ENCODE measurements around the gene MBD4. TPM values are rescaled to one million over a fixed set of nuclear protein-coding genes. Genes with fewer than 3 reads are reported as not detected.
A peak's percentile ranks its signal among the peaks of the same experiment; 100 is the strongest.
"Not testable (repeated sequence)": the region's sequence is repeated elsewhere in the genome, so short reads cannot be mapped to it uniquely, and the experiment has no call there.

The MBD4 gene
- total RNA-seq = 12.3 and 23.9 TPM in 2 replicates

DNA sequence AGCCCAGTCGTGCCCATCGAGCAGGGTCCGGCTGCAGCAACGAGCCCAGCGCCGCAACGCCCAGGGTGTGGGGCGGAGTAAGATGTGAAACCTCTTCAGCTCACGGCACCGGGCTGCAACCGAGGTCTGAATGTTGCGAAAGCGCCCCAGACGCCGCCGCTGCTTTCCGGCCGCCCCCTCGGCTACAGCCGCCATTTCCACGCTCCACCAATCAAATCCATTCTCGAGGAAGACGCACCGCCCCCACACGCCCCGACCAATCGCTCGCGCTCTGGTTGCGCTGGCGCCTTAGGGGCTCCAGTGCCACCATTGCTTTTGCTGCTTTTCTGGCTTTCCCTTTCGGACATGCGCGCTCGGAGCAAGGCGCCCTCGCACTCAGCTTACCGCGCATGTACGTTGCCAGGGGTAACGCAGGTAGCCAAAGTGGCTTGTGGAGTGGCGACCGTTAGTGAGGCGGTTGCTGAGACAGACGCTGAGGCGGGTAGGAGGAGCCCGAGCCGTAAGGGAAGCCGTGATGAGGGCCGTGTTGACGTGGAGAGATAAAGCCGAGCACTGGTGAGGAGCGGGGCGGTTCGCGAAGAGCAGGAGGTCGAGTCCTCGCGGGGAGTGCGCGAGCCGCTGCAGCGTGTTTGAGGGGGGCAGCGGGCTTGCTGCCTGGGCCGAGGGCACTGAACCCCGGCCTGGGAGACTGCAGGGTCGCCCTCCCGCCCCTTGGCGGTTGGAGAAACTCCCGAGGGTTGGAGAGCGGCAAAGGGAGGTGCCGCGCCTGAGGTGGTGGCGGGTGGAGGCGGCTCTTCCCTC, at the start of gene MBD4, which contains the start of gene IFT122:
Gene MBD4, minus strand, starts transcription at position 132 of the 801 bp plus-strand sequence. Its CDS starts 115 bp downstream, at position 17.
Gene IFT122, plus strand, starts transcription at position 408 of the 801 bp plus-strand sequence. Its CDS starts 107 bp downstream, at position 515.
- Histone ChIP-seq H3K27me3 (ENCODE audit: control insufficient read depth, insufficient read depth, low read length) (no peaks in the 10 kb centered on the region), H3K36me3 (ENCODE audit: control insufficient read depth, insufficient read depth, low read length) (no peaks in the 10 kb centered on the region), H3K4me3 (ENCODE audit: low read depth, low read length) (peak within 1 kb of the TSS; percentile 98)
- DNase-seq (ENCODE audit: low read depth) = peak; percentile 98
- TF ChIP-seq, protein P1, sequence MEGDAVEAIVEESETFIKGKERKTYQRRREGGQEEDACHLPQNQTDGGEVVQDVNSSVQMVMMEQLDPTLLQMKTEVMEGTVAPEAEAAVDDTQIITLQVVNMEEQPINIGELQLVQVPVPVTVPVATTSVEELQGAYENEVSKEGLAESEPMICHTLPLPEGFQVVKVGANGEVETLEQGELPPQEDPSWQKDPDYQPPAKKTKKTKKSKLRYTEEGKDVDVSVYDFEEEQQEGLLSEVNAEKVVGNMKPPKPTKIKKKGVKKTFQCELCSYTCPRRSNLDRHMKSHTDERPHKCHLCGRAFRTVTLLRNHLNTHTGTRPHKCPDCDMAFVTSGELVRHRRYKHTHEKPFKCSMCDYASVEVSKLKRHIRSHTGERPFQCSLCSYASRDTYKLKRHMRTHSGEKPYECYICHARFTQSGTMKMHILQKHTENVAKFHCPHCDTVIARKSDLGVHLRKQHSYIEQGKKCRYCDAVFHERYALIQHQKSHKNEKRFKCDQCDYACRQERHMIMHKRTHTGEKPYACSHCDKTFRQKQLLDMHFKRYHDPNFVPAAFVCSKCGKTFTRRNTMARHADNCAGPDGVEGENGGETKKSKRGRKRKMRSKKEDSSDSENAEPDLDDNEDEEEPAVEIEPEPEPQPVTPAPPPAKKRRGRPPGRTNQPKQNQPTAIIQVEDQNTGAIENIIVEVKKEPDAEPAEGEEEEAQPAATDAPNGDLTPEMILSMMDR (IDR thresholded peaks at IDR 0.05; ENCODE audit: insufficient read depth, low read length, poor library complexity, severe bottlenecking) = no peak

- not testable (repeated sequence) for H3K4me3 ChIP-seq (ENCODE audit: low read depth, low read length); H3K27me3 ChIP-seq (ENCODE audit: control insufficient read depth, insufficient read depth, low read length); DNase-seq (ENCODE audit: low read depth); H3K36me3 ChIP-seq (ENCODE audit: control insufficient read depth, insufficient read depth, low read length)
Observed at GRCh38 chr3:129489258-129489657, 49.5 kb upstream of the MBD4 start.

- not testable (repeated sequence) for H3K27me3 ChIP-seq (ENCODE audit: control insufficient read depth, insufficient read depth, low read length); H3K4me3 ChIP-seq (ENCODE audit: low read depth, low read length); DNase-seq (ENCODE audit: low read depth); H3K36me3 ChIP-seq (ENCODE audit: control insufficient read depth, insufficient read depth, low read length)
Observed at GRCh38 chr3:129487868-129488335, 48.2 kb upstream of the MBD4 start.

- TF ChIP-seq, protein P1 (IDR thresholded peaks at IDR 0.05; ENCODE audit: insufficient read depth, low read length, poor library complexity, severe bottlenecking) = no peak
- H3K4me3 ChIP-seq (ENCODE audit: low read depth, low read length) = no peak overlapping the region
- DNase-seq (ENCODE audit: low read depth) = no peak
- no peaks in the 10 kb centered on the region for H3K27me3 ChIP-seq (ENCODE audit: control insufficient read depth, insufficient read depth, low read length)
- no peaks in the 10 kb centered on the region for H3K36me3 ChIP-seq (ENCODE audit: control insufficient read depth, insufficient read depth, low read length)
Observed at GRCh38 chr3:129487183-129487867, 47.6 kb upstream of the MBD4 start.

DNA sequence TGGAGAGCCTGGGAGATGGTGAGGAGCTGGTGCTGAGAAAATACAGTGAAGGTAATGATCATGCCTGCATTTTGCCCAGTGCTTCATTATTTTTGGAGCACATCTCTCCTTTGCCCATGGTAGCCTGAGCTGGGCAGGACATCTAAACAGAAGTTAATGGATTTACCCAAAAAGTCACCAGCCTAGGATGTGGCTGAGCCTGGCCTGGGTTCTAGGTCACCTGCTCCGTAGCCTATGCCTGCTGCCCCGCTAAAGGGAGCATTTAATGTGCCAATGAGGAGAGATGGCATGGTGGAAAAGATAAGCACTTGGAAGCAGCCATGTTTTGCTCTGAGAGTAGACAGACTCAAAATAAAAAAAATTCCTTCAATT, 46.9 kb upstream of the MBD4 start:
- Histone ChIP-seq H3K36me3 (ENCODE audit: control insufficient read depth, insufficient read depth, low read length) (no peaks in the 10 kb centered on the region), H3K4me3 (ENCODE audit: low read depth, low read length) (no peak overlapping the region), H3K27me3 (ENCODE audit: control insufficient read depth, insufficient read depth, low read length) (no peaks in the 10 kb centered on the region)
- DNase-seq (ENCODE audit: low read depth) = no peak
- TF ChIP-seq, protein P1 (IDR thresholded peaks at IDR 0.05; ENCODE audit: insufficient read depth, low read length, poor library complexity, severe bottlenecking) = no peak

GRCh38 chr3:129485721-129486663, 46.2 kb upstream of the MBD4 start:
- Histone ChIP-seq H3K27me3 (ENCODE audit: control insufficient read depth, insufficient read depth, low read length) (no peaks in the 10 kb centered on the region), H3K4me3 (ENCODE audit: low read depth, low read length) (no peak overlapping the region), H3K36me3 (ENCODE audit: control insufficient read depth, insufficient read depth, low read length) (no peaks in the 10 kb centered on the region)
- no peak for DNase-seq (ENCODE audit: low read depth)
- TF ChIP-seq, protein P1 (IDR thresholded peaks at IDR 0.05; ENCODE audit: insufficient read depth, low read length, poor library complexity, severe bottlenecking) = no peak

DNA sequence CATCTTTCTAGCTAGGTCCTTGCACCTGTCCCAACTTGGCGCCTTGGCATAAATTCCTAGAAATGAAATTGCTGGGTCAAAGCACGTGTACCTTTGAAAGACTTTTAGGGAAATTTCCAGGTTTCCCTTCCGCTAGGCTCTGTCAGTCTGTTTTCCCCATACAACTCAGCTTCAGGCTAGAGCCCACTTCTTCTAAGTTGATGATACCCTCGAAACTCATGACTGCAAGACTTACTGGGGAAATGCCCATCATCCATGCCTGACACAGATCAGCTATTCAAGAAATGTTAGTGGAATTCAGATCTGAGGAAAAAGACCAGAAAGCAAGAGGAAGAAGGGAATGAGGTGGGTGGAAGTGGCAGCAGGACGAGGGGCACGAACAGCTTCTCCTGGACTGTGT, 45.4 kb upstream of the MBD4 start:
- DNase-seq (ENCODE audit: low read depth); H3K27me3 ChIP-seq (ENCODE audit: control insufficient read depth, insufficient read depth, low read length); H3K4me3 ChIP-seq (ENCODE audit: low read depth, low read length); H3K36me3 ChIP-seq (ENCODE audit: control insufficient read depth, insufficient read depth, low read length): not testable (repeated sequence)

All from kidney epithelial cell (primary cell).